HEK293 (cell line): ENCODE measurements around the gene TCEANC2.
A peak's percentile ranks its signal among the peaks of the same experiment; 100 is the strongest.

Experiments used
- BCL11A ChIP-seq: fragments of 450-650 bp; formaldehyde crosslinking; IDR thresholded peaks from 2 replicates; pipeline ENCODE4 v1.5.1; 2016; ENCODE audit warnings: low read depth, missing biosample characterization, missing genetic modification characterization
- BCL6B ChIP-seq: fragments of 450-650 bp; formaldehyde crosslinking; IDR thresholded peaks from 2 replicates; pipeline ENCODE4 v1.5.1; 2017; ENCODE audit warnings: missing biosample characterization, missing genetic modification characterization
- HOXA7 ChIP-seq: sonication (generic); formaldehyde crosslinking; IDR thresholded peaks from 2 replicates; pipeline ENCODE4 v1.8.1; 2022; ENCODE audit warnings: missing genetic modification reagents, borderline replicate concordance
- HOXC10 ChIP-seq: sonication (generic); formaldehyde crosslinking; IDR thresholded peaks from 2 replicates; pipeline ENCODE4 v1.8.1; 2023; ENCODE audit warnings: mild to moderate bottlenecking, missing genetic modification reagents
- OSR2 ChIP-seq: fragments of 450-650 bp; formaldehyde crosslinking; IDR thresholded peaks from 2 replicates; pipeline ENCODE4 v1.5.1; 2016; ENCODE audit warnings: missing biosample characterization, missing genetic modification characterization
- SCRT1 ChIP-seq: fragments of 450-650 bp; formaldehyde crosslinking; IDR thresholded peaks from 2 replicates; pipeline ENCODE4 v1.5.1; 2016; ENCODE audit warnings: missing biosample characterization, missing genetic modification characterization, borderline replicate concordance
- TRIM28 ChIP-seq: IDR thresholded peaks from 2 replicates; pipeline ENCODE4 v1.6.1; 2011; ENCODE audit warnings: low read length, control low read depth, borderline replicate concordance
- ZNF140 ChIP-seq: fragments of 450-650 bp; formaldehyde crosslinking; IDR thresholded peaks from 2 replicates; pipeline ENCODE4 v1.5.1; 2016; ENCODE audit warnings: missing biosample characterization, missing genetic modification characterization
- ZNF157 ChIP-seq: fragments of 450-650 bp; formaldehyde crosslinking; IDR thresholded peaks from 2 replicates; pipeline ENCODE4 v1.5.1; 2016; ENCODE audit warnings: missing biosample characterization, missing genetic modification characterization
- ZNF211 ChIP-seq: fragments of 450-650 bp; formaldehyde crosslinking; IDR thresholded peaks from 2 replicates; pipeline ENCODE4 v1.5.1; 2016; ENCODE audit warnings: low read depth, missing biosample characterization, missing genetic modification characterization
- ZNF214 ChIP-seq: fragments of 450-650 bp; formaldehyde crosslinking; IDR thresholded peaks from 2 replicates; pipeline ENCODE4 v1.5.1; 2017; ENCODE audit warnings: missing biosample characterization, mild to moderate bottlenecking, missing genetic modification characterization, borderline replicate concordance
- ZNF223 ChIP-seq: fragments of 450-650 bp; formaldehyde crosslinking; IDR thresholded peaks from 2 replicates; pipeline ENCODE4 v1.5.1; 2016; ENCODE audit warnings: missing biosample characterization, missing genetic modification characterization
- ZNF266 ChIP-seq: fragments of 450-650 bp; formaldehyde crosslinking; IDR thresholded peaks from 2 replicates; pipeline ENCODE4 v1.5.1; 2016; ENCODE audit warnings: missing biosample characterization, missing genetic modification characterization, low read depth
- ZNF354C ChIP-seq: fragments of 450-650 bp; formaldehyde crosslinking; IDR thresholded peaks from 2 replicates; pipeline ENCODE4 v1.5.1; 2016; ENCODE audit warnings: missing biosample characterization, missing genetic modification characterization, low read depth, borderline replicate concordance
- ZNF416 ChIP-seq: fragments of 450-650 bp; formaldehyde crosslinking; IDR thresholded peaks from 2 replicates; pipeline ENCODE4 v1.5.1; 2016; ENCODE audit warnings: missing biosample characterization, missing genetic modification characterization
- ZNF48 ChIP-seq: fragments of 450-650 bp; formaldehyde crosslinking; IDR thresholded peaks from 2 replicates; pipeline ENCODE4 v1.5.1; 2016; ENCODE audit warnings: missing biosample characterization, missing genetic modification characterization
- ZNF548 ChIP-seq: fragments of 450-650 bp; formaldehyde crosslinking; IDR thresholded peaks from 2 replicates; pipeline ENCODE4 v1.5.1; 2016; ENCODE audit warnings: missing biosample characterization, missing genetic modification characterization
- ZNF561 ChIP-seq: fragments of 450-650 bp; IDR thresholded peaks from 2 replicates; pipeline ENCODE4 v1.5.1; 2018; ENCODE audit warnings: missing biosample characterization, missing genetic modification characterization, borderline replicate concordance
- ZNF624 ChIP-seq: fragments of 450-650 bp; formaldehyde crosslinking; IDR thresholded peaks from 2 replicates; pipeline ENCODE4 v1.5.1; 2017; ENCODE audit warnings: missing biosample characterization, missing genetic modification characterization
- ZNF645 ChIP-seq: fragments of 450-650 bp; formaldehyde crosslinking; IDR thresholded peaks from 2 replicates; pipeline ENCODE4; 2016; ENCODE audit warnings: missing biosample characterization, missing genetic modification characterization
- ZNF664 ChIP-seq: fragments of 450-650 bp; formaldehyde crosslinking; IDR thresholded peaks from 2 replicates; pipeline ENCODE4 v1.5.1; 2016; ENCODE audit warnings: missing biosample characterization, missing genetic modification characterization
- ZNF768 ChIP-seq: fragments of 450-650 bp; formaldehyde crosslinking; IDR thresholded peaks from 2 replicates; pipeline ENCODE4 v1.5.1; 2018; ENCODE audit warnings: missing biosample characterization, mild to moderate bottlenecking, missing genetic modification characterization
- ZNF837 ChIP-seq: fragments of 450-650 bp; formaldehyde crosslinking; IDR thresholded peaks from 2 replicates; pipeline ENCODE4 v1.5.1; 2016; ENCODE audit warnings: missing biosample characterization, missing genetic modification characterization
- ZSCAN30 ChIP-seq: fragments of 450-650 bp; IDR thresholded peaks from 2 replicates; pipeline ENCODE4 v1.5.1; 2018; ENCODE audit warnings: missing biosample characterization, mild to moderate bottlenecking, missing genetic modification characterization, moderate library complexity
- TF ChIP-seq, protein P1 (sequence below): fragments of 450-650 bp; formaldehyde crosslinking; IDR thresholded peaks from 2 replicates; pipeline ENCODE4 v1.5.1; 2016; ENCODE audit warnings: missing biosample characterization, missing genetic modification characterization
- TF ChIP-seq, protein P2 (sequence below): fragments of 450-650 bp; formaldehyde crosslinking; IDR thresholded peaks from 2 replicates; pipeline ENCODE4 v1.5.1; 2016; ENCODE audit warnings: missing biosample characterization, missing genetic modification characterization
- TF ChIP-seq, protein P3 (sequence below): fragments of 450-650 bp; formaldehyde crosslinking; conservative IDR thresholded peaks from 2 replicates; pipeline ENCODE4 v1.5.1; 2016; ENCODE audit warnings: low read depth, missing biosample characterization, missing genetic modification characterization
- TF ChIP-seq, protein P4 (sequence below): fragments of 450-650 bp; formaldehyde crosslinking; conservative IDR thresholded peaks from 2 replicates; pipeline ENCODE4 v1.5.1; 2016; ENCODE audit warnings: low read depth, missing biosample characterization, missing genetic modification characterization

The TCEANC2 gene

GRCh38 chr1:54121482-54122134 is 68.2 kb downstream of the TCEANC2 start (continued):
- TF ChIP-seq, protein P1, sequence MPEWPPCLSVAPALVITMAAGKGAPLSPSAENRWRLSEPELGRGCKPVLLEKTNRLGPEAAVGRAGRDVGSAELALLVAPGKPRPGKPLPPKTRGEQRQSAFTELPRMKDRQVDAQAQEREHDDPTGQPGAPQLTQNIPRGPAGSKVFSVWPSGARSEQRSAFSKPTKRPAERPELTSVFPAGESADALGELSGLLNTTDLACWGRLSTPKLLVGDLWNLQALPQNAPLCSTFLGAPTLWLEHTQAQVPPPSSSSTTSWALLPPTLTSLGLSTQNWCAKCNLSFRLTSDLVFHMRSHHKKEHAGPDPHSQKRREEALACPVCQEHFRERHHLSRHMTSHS (tag by site-specific recombination): no peak
- TF ChIP-seq ZNF211 (tag by site-specific recombination): no peak
- TF ChIP-seq ZNF645: no peak
- no peak for TF ChIP-seq ZNF837
- TF ChIP-seq, protein P2, sequence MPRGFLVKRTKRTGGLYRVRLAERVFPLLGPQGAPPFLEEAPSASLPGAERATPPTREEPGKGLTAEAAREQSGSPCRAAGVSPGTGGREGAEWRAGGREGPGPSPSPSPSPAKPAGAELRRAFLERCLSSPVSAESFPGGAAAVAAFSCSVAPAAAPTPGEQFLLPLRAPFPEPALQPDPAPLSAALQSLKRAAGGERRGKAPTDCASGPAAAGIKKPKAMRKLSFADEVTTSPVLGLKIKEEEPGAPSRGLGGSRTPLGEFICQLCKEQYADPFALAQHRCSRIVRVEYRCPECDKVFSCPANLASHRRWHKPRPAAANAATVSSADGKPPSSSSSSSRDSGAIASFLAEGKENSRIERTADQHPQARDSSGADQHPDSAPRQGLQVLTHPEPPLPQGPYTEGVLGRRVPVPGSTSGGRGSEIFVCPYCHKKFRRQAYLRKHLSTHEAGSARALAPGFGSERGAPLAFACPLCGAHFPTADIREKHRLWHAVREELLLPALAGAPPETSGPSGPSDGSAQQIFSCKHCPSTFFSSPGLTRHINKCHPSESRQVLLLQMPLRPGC: no peak
- TF ChIP-seq ZNF354C (tag by site-specific recombination): no peak
- TF ChIP-seq ZNF561 (tag by site-specific recombination): no peak
- no peak for TF ChIP-seq ZNF266
- no peak for TF ChIP-seq ZNF48 (tag by site-specific recombination)
- TF ChIP-seq OSR2 (tag by site-specific recombination): no peak
- TF ChIP-seq ZNF624 (tag by site-specific recombination): no peak
- TF ChIP-seq, protein P3, sequence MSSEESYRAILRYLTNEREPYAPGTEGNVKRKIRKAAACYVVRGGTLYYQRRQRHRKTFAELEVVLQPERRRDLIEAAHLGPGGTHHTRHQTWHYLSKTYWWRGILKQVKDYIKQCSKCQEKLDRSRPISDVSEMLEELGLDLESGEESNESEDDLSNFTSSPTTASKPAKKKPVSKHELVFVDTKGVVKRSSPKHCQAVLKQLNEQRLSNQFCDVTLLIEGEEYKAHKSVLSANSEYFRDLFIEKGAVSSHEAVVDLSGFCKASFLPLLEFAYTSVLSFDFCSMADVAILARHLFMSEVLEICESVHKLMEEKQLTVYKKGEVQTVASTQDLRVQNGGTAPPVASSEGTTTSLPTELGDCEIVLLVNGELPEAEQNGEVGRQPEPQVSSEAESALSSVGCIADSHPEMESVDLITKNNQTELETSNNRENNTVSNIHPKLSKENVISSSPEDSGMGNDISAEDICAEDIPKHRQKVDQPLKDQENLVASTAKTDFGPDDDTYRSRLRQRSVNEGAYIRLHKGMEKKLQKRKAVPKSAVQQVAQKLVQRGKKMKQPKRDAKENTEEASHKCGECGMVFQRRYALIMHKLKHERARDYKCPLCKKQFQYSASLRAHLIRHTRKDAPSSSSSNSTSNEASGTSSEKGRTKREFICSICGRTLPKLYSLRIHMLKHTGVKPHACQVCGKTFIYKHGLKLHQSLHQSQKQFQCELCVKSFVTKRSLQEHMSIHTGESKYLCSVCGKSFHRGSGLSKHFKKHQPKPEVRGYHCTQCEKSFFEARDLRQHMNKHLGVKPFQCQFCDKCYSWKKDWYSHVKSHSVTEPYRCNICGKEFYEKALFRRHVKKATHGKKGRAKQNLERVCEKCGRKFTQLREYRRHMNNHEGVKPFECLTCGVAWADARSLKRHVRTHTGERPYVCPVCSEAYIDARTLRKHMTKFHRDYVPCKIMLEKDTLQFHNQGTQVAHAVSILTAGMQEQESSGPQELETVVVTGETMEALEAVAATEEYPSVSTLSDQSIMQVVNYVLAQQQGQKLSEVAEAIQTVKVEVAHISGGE (tag by site-specific recombination): no peak
- no peak for TF ChIP-seq HOXA7 (CRISPR knock-in tag)
- TF ChIP-seq ZNF223: no peak
- TF ChIP-seq, protein P4, sequence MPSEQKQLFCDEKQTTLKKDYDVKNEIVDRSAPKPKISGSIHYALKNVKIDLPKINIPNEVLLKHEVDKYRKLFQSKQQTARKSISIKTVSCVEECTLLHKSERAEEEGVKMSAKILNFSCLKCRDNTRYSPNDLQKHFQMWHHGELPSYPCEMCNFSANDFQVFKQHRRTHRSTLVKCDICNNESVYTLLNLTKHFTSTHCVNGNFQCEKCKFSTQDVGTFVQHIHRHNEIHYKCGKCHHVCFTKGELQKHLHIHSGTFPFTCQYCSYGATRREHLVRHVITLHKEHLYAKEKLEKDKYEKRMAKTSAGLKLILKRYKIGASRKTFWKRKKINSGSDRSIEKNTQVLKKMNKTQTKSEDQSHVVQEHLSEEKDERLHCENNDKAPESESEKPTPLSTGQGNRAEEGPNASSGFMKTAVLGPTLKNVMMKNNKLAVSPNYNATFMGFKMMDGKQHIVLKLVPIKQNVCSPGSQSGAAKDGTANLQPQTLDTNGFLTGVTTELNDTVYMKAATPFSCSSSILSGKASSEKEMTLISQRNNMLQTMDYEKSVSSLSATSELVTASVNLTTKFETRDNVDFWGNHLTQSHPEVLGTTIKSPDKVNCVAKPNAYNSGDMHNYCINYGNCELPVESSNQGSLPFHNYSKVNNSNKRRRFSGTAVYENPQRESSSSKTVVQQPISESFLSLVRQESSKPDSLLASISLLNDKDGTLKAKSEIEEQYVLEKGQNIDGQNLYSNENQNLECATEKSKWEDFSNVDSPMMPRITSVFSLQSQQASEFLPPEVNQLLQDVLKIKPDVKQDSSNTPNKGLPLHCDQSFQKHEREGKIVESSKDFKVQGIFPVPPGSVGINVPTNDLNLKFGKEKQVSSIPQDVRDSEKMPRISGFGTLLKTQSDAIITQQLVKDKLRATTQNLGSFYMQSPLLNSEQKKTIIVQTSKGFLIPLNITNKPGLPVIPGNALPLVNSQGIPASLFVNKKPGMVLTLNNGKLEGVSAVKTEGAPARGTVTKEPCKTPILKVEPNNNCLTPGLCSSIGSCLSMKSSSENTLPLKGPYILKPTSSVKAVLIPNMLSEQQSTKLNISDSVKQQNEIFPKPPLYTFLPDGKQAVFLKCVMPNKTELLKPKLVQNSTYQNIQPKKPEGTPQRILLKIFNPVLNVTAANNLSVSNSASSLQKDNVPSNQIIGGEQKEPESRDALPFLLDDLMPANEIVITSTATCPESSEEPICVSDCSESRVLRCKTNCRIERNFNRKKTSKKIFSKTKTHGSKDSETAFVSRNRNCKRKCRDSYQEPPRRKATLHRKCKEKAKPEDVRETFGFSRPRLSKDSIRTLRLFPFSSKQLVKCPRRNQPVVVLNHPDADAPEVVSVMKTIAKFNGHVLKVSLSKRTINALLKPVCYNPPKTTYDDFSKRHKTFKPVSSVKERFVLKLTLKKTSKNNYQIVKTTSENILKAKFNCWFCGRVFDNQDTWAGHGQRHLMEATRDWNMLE (tag by site-specific recombination): no peak
- TF ChIP-seq ZNF214 (tag by site-specific recombination): no peak
- TF ChIP-seq SCRT1 (tag by site-specific recombination): no peak
- TF ChIP-seq BCL11A (tag by site-specific recombination): no peak
- no peak for TF ChIP-seq TRIM28
- TF ChIP-seq ZNF416: no peak
- no peak for TF ChIP-seq ZNF768 (tag by site-specific recombination)
- TF ChIP-seq ZNF157 (tag by site-specific recombination): no peak
- TF ChIP-seq ZNF140 (tag by site-specific recombination): no peak
- no peak for TF ChIP-seq HOXC10 (CRISPR knock-in tag)
- TF ChIP-seq ZNF548 (tag by site-specific recombination): no peak
- no peak for TF ChIP-seq BCL6B (tag by site-specific recombination)
- TF ChIP-seq ZNF664: no peak
- peak; percentile 84 for TF ChIP-seq ZSCAN30
